Measurements from ENCODE around the gene NBEAL2. TPM values are rescaled to one million over a fixed set of nuclear protein-coding genes. Genes with fewer than 3 reads are reported as not detected.
A peak's percentile ranks its signal among the peaks of the same experiment; 100 is the strongest.
"Not testable (repeated sequence)": the region's sequence is repeated elsewhere in the genome, so short reads cannot be mapped to it uniquely, and the experiment has no call there.

Gene NBEAL2
- polyA plus RNA-seq, 1 donor, result 13.9 TPM

GRCh38 chr3:46960835-46961234 is 18.6 kb upstream of the NBEAL2 start:
- no peak for DNase-seq (ENCODE audit: low read depth)

- DNase-seq (ENCODE audit: low read depth), result no peak
Observed at GRCh38 chr3:46962427-46962826, 17.0 kb upstream of the NBEAL2 start.

GRCh38 chr3:46962990-46963389 is 16.5 kb upstream of the NBEAL2 start:
- DNase-seq (ENCODE audit: low read depth), result no peak

- DNase-seq (ENCODE audit: low read depth), result not testable (repeated sequence)
Observed at GRCh38 chr3:46964038-46964590, 15.4 kb upstream of the NBEAL2 start.

GRCh38 chr3:46965151-46965550 is 14.3 kb upstream of the NBEAL2 start:
- DNase-seq (ENCODE audit: low read depth), result no peak

GRCh38 chr3:46966811-46967210 is 12.7 kb upstream of the NBEAL2 start:
- no peak for DNase-seq (ENCODE audit: low read depth)

- DNase-seq (ENCODE audit: low read depth), result no peak
Observed at GRCh38 chr3:46968783-46969428, 10.6 kb upstream of the NBEAL2 start.

- DNase-seq (ENCODE audit: low read depth), result no peak
Observed at GRCh38 chr3:46970391-46971091, 8.9 kb upstream of the NBEAL2 start.

GRCh38 chr3:46971151-46971550 is 8.3 kb upstream of the NBEAL2 start:
- DNase-seq (ENCODE audit: low read depth), result no peak

GRCh38 chr3:46971742-46972141 is 7.7 kb upstream of the NBEAL2 start:
- no peak for DNase-seq (ENCODE audit: low read depth)

- no peak for DNase-seq (ENCODE audit: low read depth)
Observed at GRCh38 chr3:46972396-46972795, 7.1 kb upstream of the NBEAL2 start.

GRCh38 chr3:46974421-46975171 is 4.9 kb upstream of the NBEAL2 start:
- no peak for DNase-seq (ENCODE audit: low read depth)

GRCh38 chr3:46976326-46977190 is 2.9 kb upstream of the NBEAL2 start, which contains the start of gene CCDC12:
CCDC12 (minus strand) TSS chr3:46976745; CDS start chr3:46976732, 13 bp downstream.
- peak; percentile 97 for DNase-seq (ENCODE audit: low read depth)

- no peak for DNase-seq (ENCODE audit: low read depth)
Observed at GRCh38 chr3:46977811-46978195, 1.7 kb upstream of the NBEAL2 start.

GRCh38 chr3:46978381-46978780 is 1.1 kb upstream of the NBEAL2 start:
- DNase-seq (ENCODE audit: low read depth), result no peak

- no peak for DNase-seq (ENCODE audit: low read depth)
Observed at GRCh38 chr3:46979958-46980497, 562 bp downstream of the NBEAL2 start.

GRCh38 chr3:46981932-46982471 is 2.5 kb downstream of the NBEAL2 start:
- DNase-seq (ENCODE audit: low read depth), result no peak

GRCh38 chr3:46982546-46982945 is 3.1 kb downstream of the NBEAL2 start:
- DNase-seq (ENCODE audit: low read depth), result no peak

- DNase-seq (ENCODE audit: low read depth), result no peak
Observed at GRCh38 chr3:46984591-46985459, 5.4 kb downstream of the NBEAL2 start.

- no peak for DNase-seq (ENCODE audit: low read depth)
Observed at GRCh38 chr3:46985588-46985987, 6.1 kb downstream of the NBEAL2 start.
